Activated B cell treated with CpG ODN at 0.5 μM for 24 hours (primary cell): ENCODE data around the gene CEACAM1. TPM values are rescaled to one million over a fixed set of nuclear protein-coding genes. Genes with fewer than 3 reads are reported as not detected.
"Not testable (repeated sequence)": the region's sequence is repeated elsewhere in the genome, so short reads cannot be mapped to it uniquely, and the experiment has no call there.

Source experiments
- ATAC-seq: fragments of 200-7000 bp; cut with Tn5 transposase; one replicate; pipeline ENCODE4 v1.10.0; 2021; ENCODE audit warnings: low read depth, mild to moderate bottlenecking, moderate library complexity
- CTCF ChIA-PET: fragments of 350-600 bp; sonication (Branson Sonifier 250); formaldehyde crosslinking; loops from one replicate; lab custom pipeline; 2021; ENCODE audit warnings: antibody characterized with exemption; lab: Charles Lee
- POLR2A ChIA-PET: fragments of 350-600 bp; sonication (Branson Sonifier 250); formaldehyde crosslinking; loops from one replicate; lab custom pipeline; 2021; ENCODE audit warnings: antibody characterized with exemption; lab: Charles Lee
- DNase-seq: peaks from one replicate; pipeline ENCODE4 v3.0.0; 2022
- H3K27ac Mint-ChIP-seq: one replicate; pipeline ENCODE4 v1.8.0; 2020; ENCODE audit warnings: mixed read lengths
- H3K27me3 Mint-ChIP-seq: one replicate; pipeline ENCODE4 v1.8.0; 2021; ENCODE audit warnings: mixed read lengths
- H3K36me3 Mint-ChIP-seq: one replicate; pipeline ENCODE4 v1.8.0; 2021; ENCODE audit warnings: low read depth, mixed read lengths
- H3K4me1 Mint-ChIP-seq: one replicate; pipeline ENCODE4 v1.8.0; 2021; ENCODE audit warnings: mixed read lengths
- H3K4me3 Mint-ChIP-seq: one replicate; pipeline ENCODE4 v1.8.0; 2020; ENCODE audit warnings: mild to moderate bottlenecking, mixed read lengths
- H3K9me3 Mint-ChIP-seq: one replicate; pipeline ENCODE4 v1.8.0; 2020; ENCODE audit warnings: mixed read lengths
- CTCF ChIP-seq: fragments of 200-600 bp; IDR thresholded peaks from one replicate; pipeline ENCODE4 v1.8.0; 2022; ENCODE audit warnings: antibody characterized with exemption, mild to moderate bottlenecking
- intact Hi-C: fragments of 100-400 bp; cut with micrococcal nuclease; formaldehyde crosslinking; loops from one replicate; pipeline ENCODE4 v1.15.1; 2024
- total RNA-seq: library from RNA; stranded (reverse); gene quantifications from 2 replicates; pipeline ENCODE4 v1.2.3, GENCODE V29; 2022

The CEACAM1 gene
- total RNA-seq, 1 donor from 2014 or later: 9.4 TPM

- Mint-ChIP-seq H3K4me1 (peaks cover 32% of the 10 kb centered on the region), H3K27ac (peak overlapping the region; percentile 35), H3K9me3 (no peaks in the 10 kb centered on the region), H3K36me3 (no peaks in the 10 kb centered on the region), H3K27me3 (no peaks in the 10 kb centered on the region), H3K4me3 (no peak overlapping the region)
- DNase-seq: no peak
- TF ChIP-seq CTCF: no peak
- POLR2A ChIA-PET: interaction anchor here (2.1 kb wide), 1 partner anchor 29 kb away, joined by 6 read pairs; no protein-coding TSS in a partner anchor
- no peak for ATAC-seq
- CTCF ChIA-PET: interaction anchor here (1.3 kb wide), 1 partner anchor 45 kb away, joined by 3 read pairs; no protein-coding TSS in a partner anchor
- intact Hi-C loops: loop anchor here (2.0 kb wide), 1 partner anchor 29 kb away; no protein-coding TSS in a partner anchor
Measured at GRCh38 chr19:42495663-42496062, 32.6 kb downstream of the CEACAM1 start.

GRCh38 chr19:42494321-42494720, 34.0 kb downstream of the CEACAM1 start:
- ChIA-PET POLR2A (interaction anchor here (2.1 kb wide), 1 partner anchor 28 kb away, joined by 6 read pairs; no protein-coding TSS in a partner anchor), CTCF (no interaction called here)
- no peaks in the 10 kb centered on the region for H3K27me3 Mint-ChIP-seq
- no peak for TF ChIP-seq CTCF
- H3K9me3 Mint-ChIP-seq: no peaks in the 10 kb centered on the region
- no peaks in the 10 kb centered on the region for H3K36me3 Mint-ChIP-seq
- H3K4me3 Mint-ChIP-seq: no peak overlapping the region
- intact Hi-C loops: loop anchor here (5.0 kb wide), 1 partner anchor 33 kb away; the partner anchor contains the start of gene CEACAM1
- H3K27ac Mint-ChIP-seq: no peak overlapping the region
- ATAC-seq (no peak), DNase-seq (no peak)
- H3K4me1 Mint-ChIP-seq: peaks cover 32% of the 10 kb centered on the region

- CTCF ChIA-PET: no interaction called here
- H3K27ac Mint-ChIP-seq: no peak overlapping the region
- no peak for ATAC-seq
- no peaks in the 10 kb centered on the region for H3K9me3 Mint-ChIP-seq
- DNase-seq: no peak
- no peaks in the 10 kb centered on the region for H3K4me1 Mint-ChIP-seq
- TF ChIP-seq CTCF: no peak
- no peaks in the 10 kb centered on the region for H3K36me3 Mint-ChIP-seq
- no peaks in the 10 kb centered on the region for H3K27me3 Mint-ChIP-seq
- intact Hi-C loops: no loop called here
- no peak overlapping the region for H3K4me3 Mint-ChIP-seq
- POLR2A ChIA-PET: no interaction called here
Measured at GRCh38 chr19:42488783-42489521, 39.3 kb downstream of the CEACAM1 start.

- no peak for DNase-seq
- Mint-ChIP-seq H3K36me3 (no peaks in the 10 kb centered on the region), H3K27me3 (no peaks in the 10 kb centered on the region), H3K27ac (no peak overlapping the region), H3K4me3 (no peak overlapping the region), H3K9me3 (no peaks in the 10 kb centered on the region), H3K4me1 (no peaks in the 10 kb centered on the region)
- CTCF ChIA-PET: interaction anchor here (0.9 to 1.0 kb wide), 2 partner anchors 20 to 41 kb away, joined by 3 read pairs; no protein-coding TSS in a partner anchor
- intact Hi-C loops: no loop called here
- no peak for ATAC-seq
- POLR2A ChIA-PET: no interaction called here
- TF ChIP-seq CTCF: no peak
Measured at GRCh38 chr19:42487798-42488178, 40.5 kb downstream of the CEACAM1 start.

- intact Hi-C loops: no loop called here
- Mint-ChIP-seq H3K27me3 (no peaks in the 10 kb centered on the region), H3K4me1 (no peaks in the 10 kb centered on the region), H3K4me3 (no peak overlapping the region), H3K9me3 (no peaks in the 10 kb centered on the region), H3K36me3 (no peaks in the 10 kb centered on the region), H3K27ac (no peak overlapping the region)
- ChIA-PET POLR2A (no interaction called here), CTCF (interaction anchor here (0.9 to 1.0 kb wide), 2 partner anchors 21 to 42 kb away, joined by 3 read pairs; no protein-coding TSS in a partner anchor)
- ATAC-seq (no peak), DNase-seq (no peak)
- no peak for TF ChIP-seq CTCF
Measured at GRCh38 chr19:42487032-42487797, 41.1 kb downstream of the CEACAM1 start.

GRCh38 chr19:42485036-42485435, 43.2 kb downstream of the CEACAM1 start:
- intact Hi-C loops, POLR2A ChIA-PET, H3K9me3 Mint-ChIP-seq, H3K36me3 Mint-ChIP-seq, H3K4me3 Mint-ChIP-seq, H3K27me3 Mint-ChIP-seq, DNase-seq, H3K27ac Mint-ChIP-seq, ATAC-seq, CTCF ChIA-PET: not testable (repeated sequence)
- peaks cover 16% of the 10 kb centered on the region for H3K4me1 Mint-ChIP-seq
